ENCODE results near the gene RPS27L.

DNA sequence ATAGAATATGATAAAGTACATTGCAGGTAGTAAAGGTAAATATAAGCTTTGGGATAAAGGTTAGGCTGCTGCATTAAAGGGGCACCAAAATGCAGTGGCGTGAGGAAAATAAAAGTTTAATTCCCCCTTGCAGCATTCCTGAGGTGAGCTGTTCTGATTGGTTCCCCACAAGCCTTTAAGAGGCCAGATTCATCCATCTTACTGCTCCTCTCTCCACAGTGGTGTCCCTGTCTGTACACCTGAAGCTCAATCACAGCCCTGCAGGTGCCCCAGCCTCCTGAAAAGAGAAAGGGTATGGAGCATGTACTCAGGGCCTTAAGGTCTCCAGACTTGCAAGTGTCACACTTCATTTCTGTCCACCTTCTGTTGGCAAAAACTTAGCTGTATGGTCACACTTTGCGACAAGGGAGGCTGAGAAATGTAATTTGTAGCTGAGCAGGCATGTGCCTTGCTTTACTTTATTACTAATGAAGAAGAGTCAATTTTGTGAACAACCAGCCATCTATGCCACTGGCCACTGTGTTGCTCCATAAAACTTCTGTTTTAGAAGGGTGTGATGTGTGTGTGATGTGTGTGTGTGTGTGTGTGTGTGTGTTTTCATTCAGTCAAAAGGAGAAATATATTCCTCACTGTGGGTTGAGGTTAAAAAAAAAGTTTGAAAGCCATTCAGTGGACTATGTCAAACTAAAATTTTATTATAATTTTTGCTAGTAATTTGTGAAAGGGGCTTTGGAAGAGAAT is 22.9 kb downstream of the RPS27L start:
- TF ChIP-seq, protein P1, sequence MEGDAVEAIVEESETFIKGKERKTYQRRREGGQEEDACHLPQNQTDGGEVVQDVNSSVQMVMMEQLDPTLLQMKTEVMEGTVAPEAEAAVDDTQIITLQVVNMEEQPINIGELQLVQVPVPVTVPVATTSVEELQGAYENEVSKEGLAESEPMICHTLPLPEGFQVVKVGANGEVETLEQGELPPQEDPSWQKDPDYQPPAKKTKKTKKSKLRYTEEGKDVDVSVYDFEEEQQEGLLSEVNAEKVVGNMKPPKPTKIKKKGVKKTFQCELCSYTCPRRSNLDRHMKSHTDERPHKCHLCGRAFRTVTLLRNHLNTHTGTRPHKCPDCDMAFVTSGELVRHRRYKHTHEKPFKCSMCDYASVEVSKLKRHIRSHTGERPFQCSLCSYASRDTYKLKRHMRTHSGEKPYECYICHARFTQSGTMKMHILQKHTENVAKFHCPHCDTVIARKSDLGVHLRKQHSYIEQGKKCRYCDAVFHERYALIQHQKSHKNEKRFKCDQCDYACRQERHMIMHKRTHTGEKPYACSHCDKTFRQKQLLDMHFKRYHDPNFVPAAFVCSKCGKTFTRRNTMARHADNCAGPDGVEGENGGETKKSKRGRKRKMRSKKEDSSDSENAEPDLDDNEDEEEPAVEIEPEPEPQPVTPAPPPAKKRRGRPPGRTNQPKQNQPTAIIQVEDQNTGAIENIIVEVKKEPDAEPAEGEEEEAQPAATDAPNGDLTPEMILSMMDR (IDR thresholded peaks at IDR 0.05) = no peak
- TF ChIP-seq POLR2A (IDR thresholded peaks at IDR 0.05) = no peak
